Activated naive CD4-positive, alpha-beta T cell treated with anti-CD3 and anti-CD28 coated beads, Interleukin-2, amount 50 U/mL, for 24 hours (primary cell): Measurements from ENCODE around the gene CDO1.

Experiments
- H3K27ac Mint-ChIP-seq: one replicate; pipeline ENCODE4 v1.8.0; 2021; ENCODE audit warnings: mild to moderate bottlenecking, mixed read lengths
- H3K27me3 Mint-ChIP-seq: one replicate; pipeline ENCODE4 v1.8.0; 2021; ENCODE audit warnings: mixed read lengths
- H3K36me3 Mint-ChIP-seq: one replicate; pipeline ENCODE4 v1.8.0; 2021; ENCODE audit warnings: mixed read lengths
- H3K4me1 Mint-ChIP-seq: one replicate; pipeline ENCODE4 v1.8.0; 2021; ENCODE audit warnings: mixed read lengths
- H3K4me3 Mint-ChIP-seq: one replicate; pipeline ENCODE4 v1.8.0; 2021; ENCODE audit warnings: mild to moderate bottlenecking, mixed read lengths
- H3K9me3 Mint-ChIP-seq: one replicate; pipeline ENCODE4 v1.8.0; 2021; ENCODE audit warnings: mixed read lengths

The CDO1 gene

DNA sequence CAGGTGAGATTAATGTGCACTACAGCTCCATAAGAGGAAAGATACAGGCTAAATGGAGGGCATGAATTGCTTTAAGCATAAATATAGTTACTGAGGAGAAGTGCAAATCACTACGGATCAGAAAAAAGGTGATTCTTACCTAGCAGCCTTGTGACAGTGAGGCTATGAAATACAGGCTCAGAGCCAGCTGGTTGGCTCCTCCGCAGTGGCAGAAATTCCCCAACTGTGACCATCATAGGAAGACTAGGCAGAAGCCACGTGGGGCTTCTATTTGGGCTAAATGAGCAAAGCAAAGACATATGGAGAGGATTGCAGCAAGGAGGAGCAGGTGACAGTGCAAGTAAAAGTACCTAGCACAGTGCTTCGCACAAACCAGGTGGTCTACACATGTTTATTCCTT is 40.5 kb downstream of the CDO1 start:
- no peaks in the 10 kb centered on the region for H3K9me3 Mint-ChIP-seq
- H3K4me3 Mint-ChIP-seq, result no peak overlapping the region
- no peaks in the 10 kb centered on the region for H3K36me3 Mint-ChIP-seq
- H3K4me1 Mint-ChIP-seq, result no peaks in the 10 kb centered on the region
- H3K27ac Mint-ChIP-seq, result no peak overlapping the region
- peaks cover 15% of the 10 kb centered on the region for H3K27me3 Mint-ChIP-seq

DNA sequence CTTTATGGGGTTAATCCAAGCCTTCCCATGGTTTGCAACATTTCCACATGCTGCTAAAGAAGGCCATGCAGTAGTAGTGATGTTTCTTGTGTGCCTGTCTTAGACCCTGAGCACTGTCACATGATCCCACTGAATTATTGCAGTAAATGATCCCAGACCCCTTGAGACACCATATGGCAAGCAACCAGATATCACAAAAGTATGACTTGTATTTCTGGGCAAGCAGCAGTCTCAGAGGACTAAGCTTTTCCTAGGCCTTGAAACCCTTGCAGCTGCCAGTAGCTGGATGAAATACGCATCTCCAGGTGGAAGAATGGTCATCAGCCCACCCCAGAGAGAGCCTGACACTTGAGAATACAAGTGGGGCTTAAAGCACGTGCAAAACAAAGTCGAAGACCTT is 41.8 kb downstream of the CDO1 start:
- no peaks in the 10 kb centered on the region for H3K4me1 Mint-ChIP-seq

DNA sequence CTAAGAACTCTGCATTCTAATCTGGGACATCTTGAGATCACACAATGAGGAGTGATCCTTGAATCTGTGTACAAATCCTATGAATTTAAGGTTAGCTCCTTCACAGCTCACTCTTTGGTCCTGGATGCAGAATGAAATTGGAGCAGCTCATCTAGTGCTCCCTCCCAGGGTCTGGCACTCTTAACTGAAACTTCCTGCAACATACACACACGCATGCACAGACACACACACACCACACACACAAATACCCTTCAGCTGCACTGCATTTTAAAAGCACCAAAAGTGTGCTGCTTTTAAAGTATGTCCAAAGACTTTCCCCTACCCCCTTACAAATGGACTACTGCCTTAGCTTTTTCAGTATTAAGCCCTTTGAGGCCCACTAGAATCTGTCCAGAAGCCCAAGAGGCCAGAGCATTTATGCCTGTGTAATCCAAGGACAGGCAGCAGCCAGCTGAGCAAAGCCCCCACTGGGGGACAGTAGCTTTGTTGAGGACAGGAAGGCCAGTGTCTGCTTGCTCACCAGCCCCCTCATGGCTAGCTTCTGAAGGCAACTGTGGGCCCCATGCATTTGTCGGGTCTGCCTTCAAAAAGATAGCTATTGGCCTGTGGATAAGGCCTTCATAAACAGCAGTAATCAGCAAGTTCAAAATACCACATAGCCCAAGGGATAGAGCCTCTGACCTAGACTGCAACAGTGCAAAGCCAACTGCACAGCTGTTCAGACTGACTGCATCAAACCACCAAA is 43.6 kb downstream of the CDO1 start:
- Mint-ChIP-seq H3K27me3 (peaks cover 12% of the 10 kb centered on the region), H3K36me3 (no peaks in the 10 kb centered on the region), H3K4me1 (no peaks in the 10 kb centered on the region), H3K27ac (no peak overlapping the region), H3K4me3 (no peak overlapping the region), H3K9me3 (no peaks in the 10 kb centered on the region)

More for the DNA sequence above, 41.8 kb downstream of the CDO1 start:
- Mint-ChIP-seq H3K27ac (no peak overlapping the region), H3K9me3 (no peaks in the 10 kb centered on the region), H3K4me3 (no peak overlapping the region), H3K27me3 (peaks cover 12% of the 10 kb centered on the region), H3K36me3 (no peaks in the 10 kb centered on the region)

DNA sequence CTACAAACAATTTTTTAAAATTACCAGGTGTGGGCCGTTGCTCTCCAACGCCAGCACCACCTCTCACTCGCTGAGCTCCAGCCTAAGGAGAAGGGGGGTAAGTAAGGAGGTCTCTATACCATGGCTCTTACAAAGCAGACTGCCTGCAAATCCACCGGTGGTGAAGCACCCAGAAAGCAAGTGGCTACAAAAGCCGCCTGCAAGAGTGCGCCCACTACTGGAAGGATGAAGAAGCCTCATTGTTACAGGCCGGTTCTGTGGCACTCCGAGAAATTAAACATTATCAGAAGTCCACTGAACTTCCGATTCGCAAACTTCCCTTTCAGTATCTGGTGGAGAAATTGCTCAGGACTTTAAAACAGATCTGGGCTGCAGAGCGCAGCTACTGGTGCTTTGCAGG is 46.0 kb downstream of the CDO1 start:
- H3K36me3 Mint-ChIP-seq, result no peaks in the 10 kb centered on the region
- peaks cover 5% of the 10 kb centered on the region for H3K27me3 Mint-ChIP-seq
- H3K27ac Mint-ChIP-seq, result no peak overlapping the region
- H3K9me3 Mint-ChIP-seq, result no peaks in the 10 kb centered on the region
- no peak overlapping the region for H3K4me3 Mint-ChIP-seq
- no peaks in the 10 kb centered on the region for H3K4me1 Mint-ChIP-seq

DNA sequence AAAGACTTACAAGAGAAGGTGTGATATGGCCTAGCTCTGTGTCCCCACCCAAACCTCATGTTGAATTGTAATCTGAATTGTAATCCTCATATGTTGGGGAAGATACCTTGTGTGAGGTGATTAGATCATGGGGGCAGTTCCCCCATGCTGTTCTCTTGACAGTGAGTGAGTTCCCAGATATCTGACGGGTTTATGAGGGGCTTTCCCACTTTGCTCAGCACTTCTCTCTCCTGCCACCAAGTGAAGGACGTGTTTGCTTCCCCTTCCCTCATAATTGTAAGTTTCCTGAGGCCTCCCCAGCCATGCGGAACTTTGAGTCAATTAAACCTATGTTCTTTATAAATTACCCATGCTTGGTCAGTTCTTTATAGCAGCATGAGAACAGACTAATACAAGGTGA is 49.0 kb downstream of the CDO1 start:
- no peak overlapping the region for H3K4me3 Mint-ChIP-seq

DNA sequence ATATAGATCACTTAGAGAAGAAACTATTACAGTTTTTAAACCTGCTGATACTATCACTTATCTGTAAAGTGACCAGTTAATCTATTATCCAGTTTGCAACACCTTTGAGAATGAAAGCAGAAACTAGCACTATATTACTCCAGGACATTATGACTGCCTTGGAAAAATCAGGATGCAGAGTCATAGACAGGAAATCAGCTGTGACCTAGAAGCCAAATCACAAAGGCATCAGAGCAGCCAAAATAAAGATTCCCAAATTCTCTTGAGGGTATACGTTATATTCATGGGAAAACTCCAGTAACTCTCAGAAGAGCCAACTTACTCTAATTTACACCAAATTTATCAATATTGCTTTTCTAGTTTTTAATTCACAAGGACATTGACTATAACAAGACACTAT is 49.9 kb downstream of the CDO1 start:
- Mint-ChIP-seq H3K27me3 (peaks cover 10% of the 10 kb centered on the region), H3K4me1 (no peaks in the 10 kb centered on the region), H3K27ac (no peak overlapping the region), H3K9me3 (no peaks in the 10 kb centered on the region), H3K4me3 (no peak overlapping the region), H3K36me3 (peaks cover 1% of the 10 kb centered on the region)

More for the DNA sequence above, 49.0 kb downstream of the CDO1 start:
- Mint-ChIP-seq H3K9me3 (no peaks in the 10 kb centered on the region), H3K27me3 (peaks cover 8% of the 10 kb centered on the region), H3K36me3 (peaks cover 1% of the 10 kb centered on the region), H3K4me1 (no peaks in the 10 kb centered on the region), H3K27ac (no peak overlapping the region)

DNA sequence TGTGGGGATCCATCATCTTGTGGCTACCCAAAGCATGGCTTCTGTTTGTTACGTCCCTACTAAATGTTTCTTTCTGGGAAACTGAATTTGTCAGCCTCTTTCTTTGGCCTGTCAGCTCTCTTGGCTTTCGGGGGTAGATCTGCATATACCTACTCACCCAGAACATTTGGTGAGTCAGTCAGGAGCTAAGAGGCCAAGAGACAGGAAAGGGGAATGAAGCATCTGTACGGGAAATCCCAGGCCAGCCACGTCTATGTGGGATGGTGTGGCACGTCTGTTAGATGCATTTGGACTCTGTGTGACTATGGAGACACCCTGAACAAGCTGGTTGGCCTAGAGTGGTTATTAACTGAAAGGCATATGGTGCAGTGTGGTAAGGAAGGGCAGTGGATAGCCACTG is 58.1 kb downstream of the CDO1 start:
- Mint-ChIP-seq H3K9me3 (no peaks in the 10 kb centered on the region), H3K4me1 (no peaks in the 10 kb centered on the region), H3K36me3 (no peaks in the 10 kb centered on the region), H3K4me3 (no peak overlapping the region), H3K27ac (no peak overlapping the region), H3K27me3 (peaks cover 14% of the 10 kb centered on the region)

DNA sequence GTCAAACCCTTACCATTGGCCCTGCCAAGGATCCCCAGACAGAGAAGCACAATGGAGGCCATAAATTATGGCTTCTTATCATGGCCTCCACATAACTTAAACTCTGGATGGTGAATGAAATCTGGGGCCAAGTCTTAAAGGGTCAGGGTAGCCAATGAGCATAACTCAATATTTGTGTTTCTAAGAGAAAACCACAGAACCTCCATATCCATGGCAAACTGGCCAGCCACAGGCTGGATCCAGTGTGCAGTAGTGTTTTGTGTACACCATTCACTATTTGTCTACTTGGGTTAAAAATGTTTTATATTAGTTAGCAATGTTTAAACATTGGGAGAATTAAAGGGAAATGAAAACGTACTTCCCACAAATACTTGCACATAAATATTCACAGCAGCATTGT is 60.8 kb downstream of the CDO1 start:
- no peaks in the 10 kb centered on the region for H3K36me3 Mint-ChIP-seq

More for the DNA sequence above, 60.8 kb downstream of the CDO1 start:
- H3K27me3 Mint-ChIP-seq, result peaks cover 10% of the 10 kb centered on the region
- H3K27ac Mint-ChIP-seq, result no peak overlapping the region
- H3K9me3 Mint-ChIP-seq, result no peaks in the 10 kb centered on the region
- no peaks in the 10 kb centered on the region for H3K4me1 Mint-ChIP-seq
- no peak overlapping the region for H3K4me3 Mint-ChIP-seq
